Measurements from ENCODE around the gene MRC2.

- TF ChIP-seq PPARA (CRISPR knock-in tag; IDR thresholded peaks at IDR 0.05; ENCODE audit: borderline replicate concordance) (no peak), PATZ1 (CRISPR knock-in tag; IDR thresholded peaks at IDR 0.05; ENCODE audit: borderline replicate concordance) (no peak), ZNF70 (CRISPR knock-in tag; IDR thresholded peaks at IDR 0.05) (no peak), TCF4 (CRISPR knock-in tag; IDR thresholded peaks at IDR 0.05; ENCODE audit: borderline replicate concordance) (no peak), OSR1 (CRISPR knock-in tag; IDR thresholded peaks at IDR 0.05) (no peak), ZNF8 (CRISPR knock-in tag; IDR thresholded peaks at IDR 0.05) (no peak)
Observed at GRCh38 chr17:62618647-62619416, 8.6 kb upstream of the MRC2 start.

Measured in SK-N-SH treated with all-trans-retinoic acid at 6 μM for 48 hours (cell line).